HEK293 (cell line): ENCODE results near the gene COX7A2L.

ENCODE experiments used
- CTCF ChIA-PET: fragments of 350-600 bp; formaldehyde crosslinking; extraction: SDS; loops from one replicate; lab custom pipeline; 2021; ENCODE audit warnings: antibody characterized with exemption; lab: Yijun Ruan, JAX
- POLR2A ChIA-PET: fragments of 300-600 bp; formaldehyde crosslinking; extraction: SDS; loops from one replicate; lab custom pipeline; 2020; ENCODE audit warnings: antibody characterized with exemption, inconsistent platforms; lab: Yijun Ruan, JAX
- H3K27ac ChIP-seq: fragments of 200-500 bp; sonication (Bioruptor generic); 2 replicates; pipeline ENCODE4 v1.5.1; 2014; ENCODE audit warnings: low read depth, low read length, control low read depth, inconsistent platforms; ENCODE audit errors: extremely low read depth
- H3K36me3 ChIP-seq, 2 experiments: fragments of 200-500 bp in 1 of 2; sonication (Bioruptor generic) in 1 of 2; 1 replicate in 1 of 2; 2 replicates in 1 of 2; pipeline ENCODE4 v1.5.1; 2014 to 2017; ENCODE audit warnings: inconsistent platforms in 2 of 2, low read length in 2 of 2; ENCODE audit not compliant: control insufficient read depth in 2 of 2, insufficient read depth in 1 of 2
- H3K4me1 ChIP-seq: fragments of 200-500 bp; sonication (Bioruptor generic); 2 replicates; pipeline ENCODE4 v1.5.1; 2014; ENCODE audit warnings: mild to moderate bottlenecking, low read length, inconsistent platforms; ENCODE audit not compliant: control insufficient read depth, insufficient read depth
- H3K4me3 ChIP-seq: 2 replicates; pipeline ENCODE4 v1.5.1; 2011; ENCODE audit warnings: low read depth, mild to moderate bottlenecking, control low read depth, low read length, moderate library complexity
- H3K9me3 ChIP-seq: fragments of 200-500 bp; sonication (Bioruptor generic); 2 replicates; pipeline ENCODE4 v1.5.1; 2014; ENCODE audit warnings: low read depth, low read length, inconsistent platforms; ENCODE audit not compliant: control insufficient read depth, insufficient read depth
- HOXA7 ChIP-seq: sonication (generic); formaldehyde crosslinking; IDR thresholded peaks from 2 replicates; pipeline ENCODE4 v1.8.1; 2022; ENCODE audit warnings: missing genetic modification reagents, borderline replicate concordance
- MEIS1 ChIP-seq: sonication (generic); formaldehyde crosslinking; IDR thresholded peaks from 2 replicates; pipeline ENCODE4 v1.8.1; 2022; ENCODE audit warnings: missing genetic modification reagents, mild to moderate bottlenecking, borderline replicate concordance
- OVOL3 ChIP-seq: fragments of 450-650 bp; formaldehyde crosslinking; IDR thresholded peaks from 2 replicates; pipeline ENCODE4 v1.5.1; 2016; ENCODE audit warnings: missing biosample characterization, missing genetic modification characterization
- SP3 ChIP-seq: fragments of 450-650 bp; formaldehyde crosslinking; IDR thresholded peaks from 2 replicates; pipeline ENCODE4 v1.5.1; 2016; ENCODE audit warnings: missing biosample characterization, missing genetic modification characterization
- YY2 ChIP-seq: fragments of 450-650 bp; formaldehyde crosslinking; IDR thresholded peaks from 2 replicates; pipeline ENCODE4 v1.5.1; 2016; ENCODE audit warnings: missing biosample characterization, missing genetic modification characterization
- ZNF133 ChIP-seq: fragments of 450-650 bp; formaldehyde crosslinking; IDR thresholded peaks from 2 replicates; pipeline ENCODE4 v1.5.1; 2016; ENCODE audit warnings: missing biosample characterization, missing genetic modification characterization
- ZNF16 ChIP-seq: fragments of 450-650 bp; formaldehyde crosslinking; IDR thresholded peaks from 2 replicates; pipeline ENCODE4 v1.5.1; 2016; ENCODE audit warnings: low read depth, missing biosample characterization, missing genetic modification characterization
- ZNF175 ChIP-seq: fragments of 450-650 bp; formaldehyde crosslinking; IDR thresholded peaks from 2 replicates; pipeline ENCODE4 v1.5.1; 2016; ENCODE audit warnings: missing biosample characterization, missing genetic modification characterization
- ZNF2 ChIP-seq: fragments of 450-650 bp; formaldehyde crosslinking; IDR thresholded peaks from 2 replicates; pipeline ENCODE4 v1.5.1; 2016; ENCODE audit warnings: missing biosample characterization, missing genetic modification characterization
- ZNF248 ChIP-seq: fragments of 450-650 bp; formaldehyde crosslinking; IDR thresholded peaks from 2 replicates; pipeline ENCODE4 v1.5.1; 2017; ENCODE audit warnings: missing biosample characterization, missing genetic modification characterization
- ZNF302 ChIP-seq: fragments of 450-650 bp; formaldehyde crosslinking; IDR thresholded peaks from 2 replicates; pipeline ENCODE4 v1.5.1; 2016; ENCODE audit warnings: missing biosample characterization, missing genetic modification characterization, low read depth
- ZNF335 ChIP-seq: fragments of 450-650 bp; formaldehyde crosslinking; conservative IDR thresholded peaks from 2 replicates; pipeline ENCODE4 v1.5.1; 2016; ENCODE audit warnings: missing biosample characterization, missing genetic modification characterization
- ZNF404 ChIP-seq: fragments of 450-650 bp; formaldehyde crosslinking; IDR thresholded peaks from 2 replicates; pipeline ENCODE4 v1.5.1; 2017; ENCODE audit warnings: missing biosample characterization, missing genetic modification characterization
- ZNF530 ChIP-seq: fragments of 450-650 bp; formaldehyde crosslinking; IDR thresholded peaks from 2 replicates; pipeline ENCODE4 v1.5.1; 2016; ENCODE audit warnings: low read depth, missing biosample characterization, missing genetic modification characterization
- ZNF544 ChIP-seq: fragments of 450-650 bp; formaldehyde crosslinking; IDR thresholded peaks from 2 replicates; pipeline ENCODE4 v1.5.0; 2017; ENCODE audit warnings: missing biosample characterization, missing genetic modification characterization
- ZNF555 ChIP-seq: fragments of 450-650 bp; formaldehyde crosslinking; conservative IDR thresholded peaks from 2 replicates; pipeline ENCODE4 v1.5.1; 2017; ENCODE audit warnings: missing biosample characterization, mild to moderate bottlenecking, missing genetic modification characterization, inconsistent platforms
- ZNF585B ChIP-seq: fragments of 450-650 bp; formaldehyde crosslinking; IDR thresholded peaks from 2 replicates; pipeline ENCODE4 v1.5.1; 2016; ENCODE audit warnings: missing biosample characterization, missing genetic modification characterization
- ZNF596 ChIP-seq: fragments of 450-650 bp; IDR thresholded peaks from 2 replicates; pipeline ENCODE4 v1.5.0; 2018; ENCODE audit warnings: missing biosample characterization, mild to moderate bottlenecking, missing genetic modification characterization, moderate library complexity
- ZNF629 ChIP-seq: fragments of 450-650 bp; formaldehyde crosslinking; IDR thresholded peaks from 2 replicates; pipeline ENCODE4 v1.5.1; 2017; ENCODE audit warnings: missing biosample characterization, missing genetic modification characterization
- ZNF664 ChIP-seq: fragments of 450-650 bp; formaldehyde crosslinking; IDR thresholded peaks from 2 replicates; pipeline ENCODE4 v1.5.1; 2016; ENCODE audit warnings: missing biosample characterization, missing genetic modification characterization
- ZNF677 ChIP-seq: fragments of 450-650 bp; IDR thresholded peaks from 2 replicates; pipeline ENCODE4 v1.5.0; 2018; ENCODE audit warnings: missing biosample characterization, mild to moderate bottlenecking, missing genetic modification characterization, moderate library complexity
- ZSCAN16 ChIP-seq: fragments of 450-650 bp; formaldehyde crosslinking; IDR thresholded peaks from 2 replicates; pipeline ENCODE4 v1.5.1; 2016; ENCODE audit warnings: missing biosample characterization, missing genetic modification characterization
- TF ChIP-seq, protein P1 (sequence below): fragments of 450-650 bp; formaldehyde crosslinking; IDR thresholded peaks from 2 replicates; pipeline ENCODE4 v1.5.1; 2016; ENCODE audit warnings: missing biosample characterization, missing genetic modification characterization
- TF ChIP-seq, protein P2 (sequence below): fragments of 450-650 bp; IDR thresholded peaks from 2 replicates; pipeline ENCODE4 v1.5.1; 2018; ENCODE audit warnings: missing biosample characterization, missing genetic modification characterization
- TF ChIP-seq, protein P3 (sequence below): fragments of 450-650 bp; formaldehyde crosslinking; IDR thresholded peaks from 2 replicates; pipeline ENCODE4 v1.5.1; 2016; ENCODE audit warnings: missing biosample characterization, missing genetic modification characterization
- TF ChIP-seq, protein P4 (sequence below): fragments of 450-650 bp; formaldehyde crosslinking; IDR thresholded peaks from 2 replicates; pipeline ENCODE4 v1.5.1; 2016; ENCODE audit warnings: missing biosample characterization, missing genetic modification characterization

The COX7A2L gene

DNA sequence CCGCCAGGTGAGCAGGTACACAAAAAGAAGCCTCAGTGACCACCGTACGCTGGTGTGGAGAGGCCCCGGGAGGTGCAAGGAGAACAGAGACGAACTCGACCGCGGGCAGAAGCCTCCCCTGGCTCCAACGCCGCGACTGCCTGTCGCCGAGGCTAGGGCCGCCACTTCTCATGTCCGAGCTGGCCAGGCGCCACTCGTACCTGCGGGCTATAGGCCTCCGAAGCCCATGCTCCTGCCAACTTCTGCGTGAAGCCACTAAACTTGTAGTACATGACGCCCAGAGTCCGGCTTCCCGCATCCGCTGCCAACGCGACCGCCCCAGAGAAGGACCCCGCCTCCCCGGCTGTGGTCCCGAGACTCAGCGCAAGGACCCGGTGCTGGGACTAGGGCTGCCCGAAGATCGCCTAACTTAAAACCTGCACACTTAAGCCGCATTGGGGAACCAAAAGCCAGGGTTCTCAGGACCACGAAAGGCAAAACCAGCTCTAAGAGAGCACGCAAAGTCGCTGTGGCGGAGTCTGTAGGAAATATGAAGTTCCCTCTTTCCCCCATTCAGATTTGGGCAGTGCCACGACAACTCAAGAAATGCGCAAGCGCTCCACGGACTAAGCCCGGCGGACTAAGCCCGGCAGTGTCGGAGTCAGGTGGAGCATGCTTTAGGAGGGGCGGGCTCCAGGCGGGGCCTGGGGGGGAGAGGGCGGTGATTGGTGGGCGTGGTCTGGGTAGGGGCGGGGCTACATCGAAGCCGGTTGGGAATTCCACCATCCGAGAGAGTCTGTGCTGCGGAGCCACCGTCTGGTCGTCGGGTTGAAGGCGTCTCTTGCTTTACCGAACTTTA, at the start of gene COX7A2L (continued):
- TF ChIP-seq SP3 (tag by site-specific recombination) (peak; percentile 97), ZSCAN16 (tag by site-specific recombination) (no peak), ZNF629 (tag by site-specific recombination) (peak; percentile 47; the same call in 1 of the 2 replicates), ZNF302 (tag by site-specific recombination) (no peak), ZNF555 (tag by site-specific recombination) (no peak), ZNF585B (tag by site-specific recombination) (no peak), ZNF248 (tag by site-specific recombination) (no peak), OVOL3 (no peak), ZNF404 (tag by site-specific recombination) (no peak)
- TF ChIP-seq, protein P1, sequence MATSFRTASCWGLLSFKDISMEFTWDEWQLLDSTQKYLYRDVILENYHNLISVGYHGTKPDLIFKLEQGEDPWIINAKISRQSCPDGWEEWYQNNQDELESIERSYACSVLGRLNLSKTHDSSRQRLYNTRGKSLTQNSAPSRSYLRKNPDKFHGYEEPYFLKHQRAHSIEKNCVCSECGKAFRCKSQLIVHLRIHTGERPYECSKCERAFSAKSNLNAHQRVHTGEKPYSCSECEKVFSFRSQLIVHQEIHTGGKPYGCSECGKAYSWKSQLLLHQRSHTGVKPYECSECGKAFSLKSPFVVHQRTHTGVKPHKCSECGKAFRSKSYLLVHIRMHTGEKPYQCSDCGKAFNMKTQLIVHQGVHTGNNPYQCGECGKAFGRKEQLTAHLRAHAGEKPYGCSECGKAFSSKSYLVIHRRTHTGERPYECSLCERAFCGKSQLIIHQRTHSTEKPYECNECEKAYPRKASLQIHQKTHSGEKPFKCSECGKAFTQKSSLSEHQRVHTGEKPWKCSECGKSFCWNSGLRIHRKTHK (tag by site-specific recombination) = no peak
- TF ChIP-seq, protein P2, sequence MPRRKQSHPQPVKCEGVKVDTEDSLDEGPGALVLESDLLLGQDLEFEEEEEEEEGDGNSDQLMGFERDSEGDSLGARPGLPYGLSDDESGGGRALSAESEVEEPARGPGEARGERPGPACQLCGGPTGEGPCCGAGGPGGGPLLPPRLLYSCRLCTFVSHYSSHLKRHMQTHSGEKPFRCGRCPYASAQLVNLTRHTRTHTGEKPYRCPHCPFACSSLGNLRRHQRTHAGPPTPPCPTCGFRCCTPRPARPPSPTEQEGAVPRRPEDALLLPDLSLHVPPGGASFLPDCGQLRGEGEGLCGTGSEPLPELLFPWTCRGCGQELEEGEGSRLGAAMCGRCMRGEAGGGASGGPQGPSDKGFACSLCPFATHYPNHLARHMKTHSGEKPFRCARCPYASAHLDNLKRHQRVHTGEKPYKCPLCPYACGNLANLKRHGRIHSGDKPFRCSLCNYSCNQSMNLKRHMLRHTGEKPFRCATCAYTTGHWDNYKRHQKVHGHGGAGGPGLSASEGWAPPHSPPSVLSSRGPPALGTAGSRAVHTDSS (tag by site-specific recombination) = no peak
- TF ChIP-seq, protein P3, sequence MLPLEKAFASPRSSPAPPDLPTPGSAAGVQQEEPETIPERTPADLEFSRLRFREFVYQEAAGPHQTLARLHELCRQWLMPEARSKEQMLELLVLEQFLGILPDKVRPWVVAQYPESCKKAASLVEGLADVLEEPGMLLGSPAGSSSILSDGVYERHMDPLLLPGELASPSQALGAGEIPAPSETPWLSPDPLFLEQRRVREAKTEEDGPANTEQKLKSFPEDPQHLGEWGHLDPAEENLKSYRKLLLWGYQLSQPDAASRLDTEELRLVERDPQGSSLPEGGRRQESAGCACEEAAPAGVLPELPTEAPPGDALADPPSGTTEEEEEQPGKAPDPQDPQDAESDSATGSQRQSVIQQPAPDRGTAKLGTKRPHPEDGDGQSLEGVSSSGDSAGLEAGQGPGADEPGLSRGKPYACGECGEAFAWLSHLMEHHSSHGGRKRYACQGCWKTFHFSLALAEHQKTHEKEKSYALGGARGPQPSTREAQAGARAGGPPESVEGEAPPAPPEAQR = no peak

DNA sequence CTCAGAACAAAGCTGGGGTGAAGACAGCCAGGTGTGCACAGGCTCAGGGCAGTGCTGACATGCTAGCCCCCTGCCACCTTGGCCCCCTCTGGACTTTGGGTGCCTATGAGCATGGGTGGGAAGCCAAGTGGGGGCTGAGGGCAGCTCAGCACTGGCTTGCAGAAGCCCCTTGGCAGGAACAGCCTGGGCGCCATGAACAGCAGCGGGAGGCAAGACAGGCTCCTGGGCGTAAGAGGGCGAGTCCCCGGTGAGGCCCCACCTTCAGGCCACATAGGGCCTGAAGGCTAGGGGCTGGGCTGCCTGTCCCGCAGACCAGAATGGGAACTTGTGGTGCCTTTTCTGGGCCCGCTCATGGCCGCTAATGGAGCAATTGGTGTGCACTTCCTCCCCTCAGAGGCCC, 47.0 kb upstream of the COX7A2L start:
- POLR2A ChIA-PET = interaction anchor here (0.7 kb wide), 1 partner anchor 304 kb away, joined by 3 read pairs; no protein-coding TSS in a partner anchor
- TF ChIP-seq ZSCAN16 (tag by site-specific recombination) = no peak

GRCh38 chr2:42407476-42407875, 46.5 kb upstream of the COX7A2L start:
- CTCF ChIA-PET = no interaction called here
- no peak overlapping the region for H3K4me3 ChIP-seq
- H3K4me1 ChIP-seq = no peaks in the 10 kb centered on the region
- no peak overlapping the region for H3K27ac ChIP-seq
- peaks cover 0 to 5% of the 10 kb centered on the region in 2 experiments; a peak in 1 of 3 replicates for H3K36me3 ChIP-seq
- no peaks in the 10 kb centered on the region for H3K9me3 ChIP-seq
- POLR2A ChIA-PET = interaction anchor here (0.7 kb wide), 1 partner anchor 304 kb away, joined by 3 read pairs; no protein-coding TSS in a partner anchor
- TF ChIP-seq ZNF544 (tag by site-specific recombination) (no peak), ZNF16 (no peak), YY2 (no peak), HOXA7 (no peak), ZNF596 (no peak), ZNF664 (tag by site-specific recombination) (no peak), ZNF530 (tag by site-specific recombination) (no peak), ZNF2 (no peak), ZNF677 (no peak), ZNF175 (tag by site-specific recombination) (no peak), ZNF133 (tag by site-specific recombination) (no peak), MEIS1 (CRISPR knock-in tag) (no peak), ZNF335 (tag by site-specific recombination) (no peak), ZNF585B (tag by site-specific recombination) (no peak), ZNF404 (tag by site-specific recombination) (no peak)
- TF ChIP-seq, protein P2 (tag by site-specific recombination) = no peak
- TF ChIP-seq, protein P4, sequence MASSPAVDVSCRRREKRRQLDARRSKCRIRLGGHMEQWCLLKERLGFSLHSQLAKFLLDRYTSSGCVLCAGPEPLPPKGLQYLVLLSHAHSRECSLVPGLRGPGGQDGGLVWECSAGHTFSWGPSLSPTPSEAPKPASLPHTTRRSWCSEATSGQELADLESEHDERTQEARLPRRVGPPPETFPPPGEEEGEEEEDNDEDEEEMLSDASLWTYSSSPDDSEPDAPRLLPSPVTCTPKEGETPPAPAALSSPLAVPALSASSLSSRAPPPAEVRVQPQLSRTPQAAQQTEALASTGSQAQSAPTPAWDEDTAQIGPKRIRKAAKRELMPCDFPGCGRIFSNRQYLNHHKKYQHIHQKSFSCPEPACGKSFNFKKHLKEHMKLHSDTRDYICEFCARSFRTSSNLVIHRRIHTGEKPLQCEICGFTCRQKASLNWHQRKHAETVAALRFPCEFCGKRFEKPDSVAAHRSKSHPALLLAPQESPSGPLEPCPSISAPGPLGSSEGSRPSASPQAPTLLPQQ = no peak

More for the DNA sequence above, 47.0 kb upstream of the COX7A2L start:
- Histone ChIP-seq H3K9me3 (no peaks in the 10 kb centered on the region), H3K36me3 (peaks cover 0 to 5% of the 10 kb centered on the region in 2 experiments; a peak in 2 of 3 replicates), H3K27ac (no peak overlapping the region), H3K4me3 (no peak overlapping the region), H3K4me1 (no peaks in the 10 kb centered on the region)
- CTCF ChIA-PET = no interaction called here
